Calu3 (cell line): ENCODE data around the gene ADH1A. TPM values are rescaled to one million over a fixed set of nuclear protein-coding genes. Genes with fewer than 3 reads are reported as not detected.

Experiments used
- BruUV-seq: library from RNA; stranded (reverse); fragments of 400-500 nt; replicated peaks from 2 replicates; lab custom pipeline; 2021; lab: Mats Ljungman, UMichigan
- CTCF ChIA-PET: fragments of 300-600 bp; sonication (Branson Sonifier 250); formaldehyde crosslinking; loops from one replicate; lab custom pipeline; 2022; ENCODE audit warnings: antibody characterized with exemption; lab: Charles Lee
- DNase-seq: peaks from one replicate; pipeline ENCODE4 v3.0.0; 2022
- H3K27ac Mint-ChIP-seq: one replicate; pipeline ENCODE4 v1.8.0; 2022; ENCODE audit warnings: mixed read lengths; ENCODE audit not compliant: unreplicated experiment
- H3K27me3 Mint-ChIP-seq: one replicate; pipeline ENCODE4 v1.8.0; 2022; ENCODE audit warnings: mixed read lengths; ENCODE audit not compliant: unreplicated experiment
- H3K36me3 Mint-ChIP-seq: one replicate; pipeline ENCODE4 v1.8.0; 2022; ENCODE audit warnings: mild to moderate bottlenecking, moderate library complexity, mixed read lengths; ENCODE audit not compliant: insufficient read depth, unreplicated experiment
- H3K4me1 Mint-ChIP-seq: one replicate; pipeline ENCODE4 v1.8.0; 2022; ENCODE audit warnings: mild to moderate bottlenecking, low read depth, mixed read lengths; ENCODE audit not compliant: unreplicated experiment
- H3K4me3 Mint-ChIP-seq: one replicate; pipeline ENCODE4 v1.8.0; 2022; ENCODE audit warnings: mild to moderate bottlenecking, low read depth, moderate library complexity, mixed read lengths; ENCODE audit not compliant: unreplicated experiment
- H3K9me3 Mint-ChIP-seq: one replicate; pipeline ENCODE4 v1.8.0; 2022; ENCODE audit warnings: low read depth, mixed read lengths; ENCODE audit not compliant: unreplicated experiment
- intact Hi-C: fragments of 100-400 bp; cut with micrococcal nuclease; formaldehyde crosslinking; loops from one replicate; pipeline ENCODE4 v1.10.0; 2022; ENCODE audit not compliant: unreplicated experiment
- total RNA-seq: library from RNA; stranded (reverse); gene quantifications from 2 replicates; pipeline ENCODE4 v1.2.3, GENCODE V29; 2022
- TF ChIP-seq, protein P1 (sequence below): fragments of 200-600 bp; IDR thresholded peaks from one replicate; pipeline ENCODE4 v1.8.0; 2022; ENCODE audit warnings: antibody characterized with exemption; ENCODE audit not compliant: unreplicated experiment

Gene ADH1A
- total RNA-seq, 1 experiment from 2014 or later: not detected

GRCh38 chr4:99281261-99281660 is 9.5 kb downstream of the ADH1A start:
- intact Hi-C loops: no loop called here
- BruUV-seq: no TSS peak
- Mint-ChIP-seq H3K4me3 (no peak overlapping the region), H3K36me3 (no peaks in the 10 kb centered on the region), H3K9me3 (no peaks in the 10 kb centered on the region), H3K27ac (no peak overlapping the region), H3K27me3 (no peaks in the 10 kb centered on the region), H3K4me1 (no peaks in the 10 kb centered on the region)
- DNase-seq: no peak
- TF ChIP-seq, protein P1, sequence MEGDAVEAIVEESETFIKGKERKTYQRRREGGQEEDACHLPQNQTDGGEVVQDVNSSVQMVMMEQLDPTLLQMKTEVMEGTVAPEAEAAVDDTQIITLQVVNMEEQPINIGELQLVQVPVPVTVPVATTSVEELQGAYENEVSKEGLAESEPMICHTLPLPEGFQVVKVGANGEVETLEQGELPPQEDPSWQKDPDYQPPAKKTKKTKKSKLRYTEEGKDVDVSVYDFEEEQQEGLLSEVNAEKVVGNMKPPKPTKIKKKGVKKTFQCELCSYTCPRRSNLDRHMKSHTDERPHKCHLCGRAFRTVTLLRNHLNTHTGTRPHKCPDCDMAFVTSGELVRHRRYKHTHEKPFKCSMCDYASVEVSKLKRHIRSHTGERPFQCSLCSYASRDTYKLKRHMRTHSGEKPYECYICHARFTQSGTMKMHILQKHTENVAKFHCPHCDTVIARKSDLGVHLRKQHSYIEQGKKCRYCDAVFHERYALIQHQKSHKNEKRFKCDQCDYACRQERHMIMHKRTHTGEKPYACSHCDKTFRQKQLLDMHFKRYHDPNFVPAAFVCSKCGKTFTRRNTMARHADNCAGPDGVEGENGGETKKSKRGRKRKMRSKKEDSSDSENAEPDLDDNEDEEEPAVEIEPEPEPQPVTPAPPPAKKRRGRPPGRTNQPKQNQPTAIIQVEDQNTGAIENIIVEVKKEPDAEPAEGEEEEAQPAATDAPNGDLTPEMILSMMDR: no peak
- CTCF ChIA-PET: no interaction called here

- Mint-ChIP-seq H3K27ac (no peak overlapping the region), H3K36me3 (no peaks in the 10 kb centered on the region), H3K9me3 (no peaks in the 10 kb centered on the region), H3K27me3 (no peaks in the 10 kb centered on the region), H3K4me1 (no peaks in the 10 kb centered on the region), H3K4me3 (no peak overlapping the region)
- no TSS peak for BruUV-seq
- TF ChIP-seq, protein P1: no peak
- CTCF ChIA-PET: no interaction called here
- DNase-seq: no peak
- intact Hi-C loops: no loop called here
Observed at GRCh38 chr4:99276417-99276816, 14.4 kb downstream of the ADH1A start.

DNA sequence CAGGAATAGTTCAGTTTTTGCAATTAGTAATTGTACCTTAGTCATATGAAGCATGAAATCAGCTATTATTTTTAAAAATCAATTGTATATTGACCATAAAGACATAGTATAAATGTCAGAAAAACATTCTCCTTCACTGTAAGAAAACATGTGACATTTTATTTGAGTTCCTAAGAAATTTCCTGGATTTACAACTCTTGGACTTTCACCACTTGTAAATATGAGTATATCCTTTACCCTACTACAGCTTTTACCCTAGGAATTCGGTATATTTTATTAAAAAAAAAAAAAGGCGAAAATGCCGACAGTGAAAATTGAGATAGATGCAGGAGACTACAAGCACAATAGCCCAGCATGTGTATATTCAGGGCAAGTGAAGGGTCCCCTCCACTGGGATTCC is 14.9 kb downstream of the ADH1A start:
- BruUV-seq: no TSS peak
- no peak overlapping the region for H3K27ac Mint-ChIP-seq
- H3K4me3 Mint-ChIP-seq: no peak overlapping the region
- intact Hi-C loops: no loop called here
- no peak for DNase-seq
- no peaks in the 10 kb centered on the region for H3K36me3 Mint-ChIP-seq
- H3K4me1 Mint-ChIP-seq: no peaks in the 10 kb centered on the region
- TF ChIP-seq, protein P1: no peak
- H3K27me3 Mint-ChIP-seq: no peaks in the 10 kb centered on the region
- CTCF ChIA-PET: interaction anchor here (0.6 kb wide), 1 partner anchor 1027 kb away, joined by 3 read pairs; no protein-coding TSS in a partner anchor
- no peaks in the 10 kb centered on the region for H3K9me3 Mint-ChIP-seq

DNA sequence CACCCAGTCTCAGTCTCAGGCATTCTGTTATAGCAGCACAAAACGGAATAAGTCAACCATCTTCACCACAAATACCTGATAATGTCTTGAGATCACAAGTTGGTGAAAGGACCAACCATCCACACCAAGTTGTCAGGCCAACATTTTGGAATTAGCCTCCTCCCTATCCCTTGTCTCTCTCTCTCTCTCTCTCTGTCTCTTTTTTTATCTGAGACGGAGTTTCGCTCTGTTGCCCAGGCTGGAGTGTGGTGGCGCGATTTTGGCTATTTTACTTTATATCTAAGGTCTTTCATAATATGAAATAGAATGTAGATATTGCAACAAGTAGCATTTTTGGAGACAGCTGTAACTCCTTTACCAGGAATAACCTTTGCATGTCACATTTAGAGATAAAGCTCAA is 15.7 kb downstream of the ADH1A start:
- TF ChIP-seq, protein P1: no peak
- Mint-ChIP-seq H3K4me1 (no peaks in the 10 kb centered on the region), H3K9me3 (no peaks in the 10 kb centered on the region), H3K4me3 (no peak overlapping the region), H3K27ac (no peak overlapping the region), H3K27me3 (no peaks in the 10 kb centered on the region), H3K36me3 (no peaks in the 10 kb centered on the region)
- CTCF ChIA-PET: interaction anchor here (0.6 kb wide), 1 partner anchor 1026 kb away, joined by 3 read pairs; no protein-coding TSS in a partner anchor
- intact Hi-C loops: no loop called here
- DNase-seq: no peak
- no TSS peak for BruUV-seq
